GM19395 (cell line): Measurements from ENCODE around the gene ZNRF3.
A peak's percentile ranks its signal among the peaks of the same experiment; 100 is the strongest.

ENCODE experiments used
- ATAC-seq: cut with Tn5 transposase; IDR thresholded peaks from one replicate; pipeline ENCODE4 v1.9.1; 2021; ENCODE audit warnings: mild to moderate bottlenecking, moderate library complexity; ENCODE audit not compliant: unreplicated experiment

The ZNRF3 gene

DNA sequence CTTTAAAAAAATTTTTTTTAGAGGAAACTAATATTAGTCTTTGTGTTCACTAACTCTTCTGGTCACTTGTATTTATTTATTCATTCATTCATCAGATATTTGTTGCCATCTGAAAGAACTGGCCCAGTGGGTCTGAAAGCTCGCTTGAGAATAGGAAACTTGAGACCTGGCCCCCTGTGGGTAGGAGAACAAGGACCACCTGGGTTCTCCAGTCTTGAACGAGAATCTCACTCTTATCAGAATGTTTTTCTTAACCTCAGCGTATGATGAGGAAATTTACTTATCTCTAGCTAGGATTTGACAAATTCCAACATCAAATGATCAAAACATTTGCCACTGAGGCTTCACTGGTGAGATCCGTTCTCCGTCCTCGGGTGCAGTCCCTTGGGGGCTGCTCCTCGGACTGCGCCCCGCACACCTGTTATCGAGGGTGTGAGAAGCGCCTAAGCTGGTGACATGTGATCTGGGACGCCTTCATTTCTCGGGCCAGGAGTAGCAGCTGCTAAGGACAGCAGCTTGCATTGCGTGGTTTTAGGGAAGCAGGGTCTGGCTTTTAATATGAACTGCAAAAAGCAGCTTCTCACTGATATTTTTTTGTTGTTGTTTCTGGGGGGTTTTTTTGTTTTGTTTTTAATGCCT is 171.9 kb downstream of the ZNRF3 start:
- no peak for ATAC-seq

GRCh38 chr22:29056472-29056871 is 173.1 kb downstream of the ZNRF3 start:
- no peak for ATAC-seq

GRCh38 chr22:29060251-29060869 is 177.0 kb downstream of the ZNRF3 start:
- no peak for ATAC-seq

DNA sequence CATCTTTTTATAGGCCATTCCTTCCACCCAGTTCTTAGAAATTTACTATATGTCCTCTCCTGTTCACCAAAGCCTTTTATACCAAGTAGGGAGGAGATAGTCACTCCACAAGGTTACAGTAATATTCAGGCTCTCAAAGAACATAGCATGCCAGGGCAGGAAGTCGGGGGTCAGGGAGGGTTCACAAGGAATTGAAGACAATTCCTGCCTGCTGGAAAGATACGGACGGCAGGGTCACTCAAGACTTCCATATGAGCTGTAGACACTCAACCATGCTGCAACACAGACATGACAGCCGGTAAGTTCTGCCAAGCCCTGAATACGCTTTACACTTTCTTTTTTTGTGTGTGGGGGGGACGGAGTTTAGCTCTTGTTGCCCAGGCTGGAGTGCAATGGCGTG is 177.6 kb downstream of the ZNRF3 start:
- no peak for ATAC-seq

- ATAC-seq, result no peak
These were observed 178.4 kb downstream of the ZNRF3 start, which contains the start of gene C22orf31 for GRCh38 chr22:29061773-29062172. Gene C22orf31, minus strand, starts transcription at chr22:29061831. Its CDS starts 39 bp downstream, at chr22:29061792.

DNA sequence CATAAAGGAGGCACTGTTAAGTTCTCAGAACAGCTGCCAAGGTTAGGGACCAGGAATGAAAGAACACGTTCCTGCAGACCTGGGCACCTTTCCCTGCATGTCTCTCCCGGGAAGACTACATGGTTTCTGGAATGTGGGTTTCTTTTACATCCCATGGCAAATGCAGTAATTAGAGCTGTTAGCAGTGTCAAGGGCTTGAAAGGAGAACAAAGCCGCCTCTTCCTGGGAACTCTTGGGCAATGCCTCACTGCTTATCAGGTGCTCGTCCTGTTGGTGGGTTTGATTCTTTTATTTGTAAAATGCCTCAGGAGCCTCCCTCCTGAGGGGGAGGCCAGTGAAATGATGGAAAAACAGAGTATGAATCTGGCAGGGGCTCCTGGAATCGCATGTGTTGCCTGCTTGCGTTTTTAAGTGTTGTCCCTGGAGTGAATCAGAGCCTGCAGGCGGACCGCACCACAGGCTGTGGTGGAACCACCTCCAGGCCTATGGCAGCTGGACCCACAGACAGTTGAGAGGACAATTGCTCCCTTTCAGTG is 179.0 kb downstream of the ZNRF3 start:
- ATAC-seq, result no peak

- no peak for ATAC-seq
These were observed 182.3 kb downstream of the ZNRF3 start for GRCh38 chr22:29065468-29066190.

DNA sequence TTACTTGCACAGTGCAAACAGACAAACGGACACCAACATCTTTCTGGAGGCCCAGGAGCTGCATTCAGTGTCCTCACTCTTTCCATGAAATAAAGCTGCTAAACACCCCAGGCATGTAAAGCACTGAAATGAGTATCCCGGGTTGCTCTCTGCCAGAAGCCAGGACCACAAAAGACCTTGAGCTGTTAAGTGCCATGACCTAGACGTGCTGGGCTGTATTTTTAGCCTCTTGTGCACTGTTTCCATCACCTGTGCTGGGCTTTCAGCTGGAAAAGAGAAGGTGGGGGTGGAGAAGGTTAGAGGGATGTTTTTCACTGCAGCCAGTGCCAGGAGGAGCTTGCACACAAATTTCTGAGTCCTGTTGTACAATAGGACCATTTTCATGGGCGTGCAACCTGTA is 186.1 kb downstream of the ZNRF3 start:
- no peak for ATAC-seq

DNA sequence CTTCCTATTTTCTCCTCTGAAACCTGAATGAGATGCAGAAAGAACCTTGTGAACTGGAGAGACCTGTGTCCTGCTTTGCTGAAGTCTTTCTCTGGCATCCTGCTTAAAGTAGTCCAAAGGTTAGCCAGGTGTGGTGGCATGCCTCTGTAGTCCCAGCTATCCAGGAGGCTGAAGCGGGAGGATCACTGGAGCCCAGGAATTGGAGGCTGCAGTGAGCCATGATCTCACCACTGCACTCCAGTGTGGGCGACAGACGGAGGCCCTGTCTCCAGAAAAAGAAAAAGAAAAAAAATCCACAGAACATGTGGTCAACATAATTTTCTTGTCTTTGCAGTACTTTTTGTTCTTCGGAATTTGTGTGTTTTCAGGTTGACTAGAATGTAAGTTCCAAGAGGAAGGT is 187.1 kb downstream of the ZNRF3 start:
- ATAC-seq, result no peak

DNA sequence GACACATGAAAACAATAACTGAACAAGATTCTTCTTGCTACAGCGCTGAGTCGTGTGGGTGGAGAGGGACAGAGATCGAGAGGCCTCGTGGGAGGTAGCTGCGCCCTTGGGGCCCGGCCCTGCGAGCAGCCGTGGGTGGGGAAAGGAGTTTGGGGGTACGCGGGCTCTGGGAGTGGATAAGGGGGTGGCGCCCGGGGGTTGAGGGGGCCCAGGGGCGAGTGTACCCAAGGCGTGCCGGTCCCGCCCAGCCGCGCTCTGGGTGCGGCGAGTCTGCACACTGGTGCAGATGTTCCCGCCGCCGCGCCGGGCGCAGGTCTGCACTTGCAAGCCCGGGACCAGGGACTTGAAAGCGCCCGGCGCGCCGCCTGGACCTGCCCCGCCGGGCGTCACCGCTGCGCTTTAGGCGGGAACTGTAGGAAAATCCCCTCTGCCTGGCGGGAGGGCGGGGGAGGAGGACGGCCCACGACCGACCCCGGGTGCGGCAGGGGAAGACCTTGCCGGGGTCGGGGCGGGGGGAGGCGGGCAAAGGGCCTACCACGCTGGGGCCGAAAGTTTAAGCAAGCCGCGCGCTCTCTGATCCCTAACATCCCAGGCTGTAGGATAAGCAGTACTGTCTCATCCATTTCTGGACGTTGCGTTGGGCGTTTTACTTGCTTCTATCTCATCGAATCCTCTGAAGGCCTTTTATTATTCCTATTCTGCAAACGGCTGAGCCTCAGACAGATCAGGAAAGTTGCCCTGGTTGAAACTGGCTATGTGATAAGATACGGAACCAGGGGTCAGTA is 188.1 kb downstream of the ZNRF3 start:
- ATAC-seq, result no peak

- peak; percentile 81 for ATAC-seq
These were observed 189.0 kb downstream of the ZNRF3 start for GRCh38 chr22:29072193-29072978.

- ATAC-seq, result no peak
These were observed 189.7 kb downstream of the ZNRF3 start, which contains the start of gene KREMEN1 for GRCh38 chr22:29072979-29073617. Gene KREMEN1, plus strand, starts transcription at chr22:29073035. Its CDS starts 96 bp downstream, at chr22:29073131.

DNA sequence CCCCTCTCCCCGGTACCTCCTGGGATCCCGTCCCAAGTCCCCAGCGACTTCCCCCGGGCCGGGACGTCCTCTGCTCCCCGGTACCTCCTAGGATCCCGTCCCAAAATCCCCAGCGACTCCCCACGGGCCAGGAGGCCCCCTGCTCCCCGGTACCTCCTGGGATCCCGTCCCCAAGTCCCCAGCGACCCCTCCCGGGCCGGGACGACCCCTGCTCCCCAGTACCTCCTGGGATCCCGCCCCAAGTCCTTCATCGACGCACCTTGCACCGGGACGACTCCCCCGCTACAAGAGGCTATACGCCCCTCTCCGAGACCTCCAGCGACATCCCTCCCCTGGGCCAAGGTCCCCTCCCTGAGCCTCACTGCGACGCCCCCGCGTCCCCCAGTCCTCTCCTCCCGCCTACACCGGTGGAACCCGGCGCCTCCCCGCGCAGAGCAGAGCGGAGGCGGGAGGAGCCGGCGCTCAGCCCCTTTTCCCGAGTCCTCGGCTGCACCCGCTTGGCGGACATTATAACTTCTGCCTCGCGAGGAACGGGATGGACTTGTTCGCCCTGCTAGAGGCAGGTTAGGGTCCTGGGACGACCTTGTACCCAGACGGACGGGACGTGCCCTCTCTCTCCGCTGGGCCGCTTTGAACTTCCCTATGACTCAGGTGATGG is 190.4 kb downstream of the ZNRF3 start:
- no peak for ATAC-seq

GRCh38 chr22:29074276-29074772 is 191.0 kb downstream of the ZNRF3 start:
- ATAC-seq, result no peak

GRCh38 chr22:29078036-29078868 is 194.9 kb downstream of the ZNRF3 start:
- no peak for ATAC-seq

- no peak for ATAC-seq
These were observed 195.5 kb downstream of the ZNRF3 start for GRCh38 chr22:29078869-29079207.

DNA sequence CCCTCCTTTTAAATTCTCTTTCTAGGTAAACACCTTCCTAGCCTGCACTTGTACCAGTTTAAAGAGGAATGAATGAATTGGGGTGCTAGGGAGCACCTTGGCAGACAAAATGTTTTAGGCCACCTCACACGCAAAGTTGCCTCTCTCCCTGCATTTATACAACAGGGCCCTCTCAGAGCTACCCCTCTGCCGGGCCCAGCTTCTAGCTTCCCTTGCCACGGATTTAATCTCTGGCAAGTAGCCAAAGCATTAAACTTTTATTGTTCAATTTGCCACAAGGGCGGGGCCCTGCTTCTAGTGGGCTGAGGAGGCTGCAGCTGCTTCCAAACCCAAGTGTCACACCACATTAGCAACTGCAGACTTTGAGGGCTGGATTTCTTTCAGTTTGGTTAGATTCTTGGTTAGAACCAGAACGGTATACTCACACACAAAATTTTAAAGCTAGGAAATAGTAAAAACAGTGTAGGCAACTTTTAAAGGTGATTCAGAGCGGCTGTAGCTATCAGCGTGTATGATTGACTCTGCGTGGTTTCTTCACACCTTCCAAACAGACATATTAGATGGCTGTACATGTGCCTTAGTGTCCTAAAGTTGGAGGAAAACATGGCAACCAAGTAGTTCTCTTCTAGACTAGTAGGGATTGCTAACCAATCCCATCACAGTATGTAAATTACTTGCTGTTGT is 196.0 kb downstream of the ZNRF3 start:
- no peak for ATAC-seq
